ENCODE results near the gene CILP.
A peak's percentile ranks its signal among the peaks of the same experiment; 100 is the strongest.

CILP gene

GRCh38 chr15:65210770-65211481, at the start of gene CILP:
TSS of gene CILP (minus strand) at chr15:65211473. CDS start at chr15:65209755, 1,718 bp downstream.
- Mint-ChIP-seq H3K4me3 (no peak within 1 kb of the TSS), H3K9me3 (ENCODE audit: low read depth) (no peaks in the 10 kb centered on the region), H3K36me3 (no peaks in the 10 kb centered on the region), H3K27me3 (no peaks in the 10 kb centered on the region), H3K4me1 (ENCODE audit: low read depth) (no peaks in the 10 kb centered on the region), H3K27ac (no peak within 1 kb of the TSS)

- no peaks in the 10 kb centered on the region for H3K27me3 Mint-ChIP-seq
- no peaks in the 10 kb centered on the region for H3K4me1 Mint-ChIP-seq (ENCODE audit: low read depth)
- no peak overlapping the region for H3K4me3 Mint-ChIP-seq
- no peaks in the 10 kb centered on the region for H3K9me3 Mint-ChIP-seq (ENCODE audit: low read depth)
- no peak overlapping the region for H3K27ac Mint-ChIP-seq
- H3K36me3 Mint-ChIP-seq = peaks cover 16% of the 10 kb centered on the region
These were observed 49.7 kb upstream of the CILP start for GRCh38 chr15:65260968-65261367.

- Mint-ChIP-seq H3K27me3 (no peaks in the 10 kb centered on the region), H3K4me3 (no peak overlapping the region), H3K27ac (no peak overlapping the region), H3K9me3 (ENCODE audit: low read depth) (no peaks in the 10 kb centered on the region), H3K4me1 (ENCODE audit: low read depth) (no peaks in the 10 kb centered on the region), H3K36me3 (peaks cover 17% of the 10 kb centered on the region)
These were observed 48.1 kb upstream of the CILP start for GRCh38 chr15:65259367-65259797.

GRCh38 chr15:65258375-65259262, 47.3 kb upstream of the CILP start:
- Mint-ChIP-seq H3K4me3 (no peak overlapping the region), H3K27ac (no peak overlapping the region), H3K9me3 (ENCODE audit: low read depth) (no peaks in the 10 kb centered on the region), H3K4me1 (ENCODE audit: low read depth) (no peaks in the 10 kb centered on the region), H3K36me3 (peaks cover 17% of the 10 kb centered on the region), H3K27me3 (no peaks in the 10 kb centered on the region)

GRCh38 chr15:65255486-65256140, 44.3 kb upstream of the CILP start:
- no peak overlapping the region for H3K4me3 Mint-ChIP-seq
- peaks cover 12% of the 10 kb centered on the region for H3K36me3 Mint-ChIP-seq
- peaks cover 5% of the 10 kb centered on the region for H3K4me1 Mint-ChIP-seq (ENCODE audit: low read depth)
- no peak overlapping the region for H3K27ac Mint-ChIP-seq
- no peaks in the 10 kb centered on the region for H3K27me3 Mint-ChIP-seq
- H3K9me3 Mint-ChIP-seq (ENCODE audit: low read depth) = no peaks in the 10 kb centered on the region

GRCh38 chr15:65254758-65255157, 43.5 kb upstream of the CILP start:
- no peak overlapping the region for H3K27ac Mint-ChIP-seq
- H3K4me3 Mint-ChIP-seq = no peak overlapping the region
- peaks cover 11% of the 10 kb centered on the region for H3K36me3 Mint-ChIP-seq
- no peaks in the 10 kb centered on the region for H3K27me3 Mint-ChIP-seq
- no peaks in the 10 kb centered on the region for H3K9me3 Mint-ChIP-seq (ENCODE audit: low read depth)
- H3K4me1 Mint-ChIP-seq (ENCODE audit: low read depth) = peaks cover 12% of the 10 kb centered on the region

GRCh38 chr15:65254356-65254755, 43.1 kb upstream of the CILP start:
- H3K36me3 Mint-ChIP-seq = peaks cover 10% of the 10 kb centered on the region
- no peaks in the 10 kb centered on the region for H3K27me3 Mint-ChIP-seq
- H3K9me3 Mint-ChIP-seq (ENCODE audit: low read depth) = no peaks in the 10 kb centered on the region
- peaks cover 16% of the 10 kb centered on the region for H3K4me1 Mint-ChIP-seq (ENCODE audit: low read depth)
- no peak overlapping the region for H3K4me3 Mint-ChIP-seq
- peak overlapping the region; percentile 5 for H3K27ac Mint-ChIP-seq

GRCh38 chr15:65249641-65250040, 38.4 kb upstream of the CILP start:
- peak overlapping the region; percentile 30 for H3K4me3 Mint-ChIP-seq
- no peaks in the 10 kb centered on the region for H3K9me3 Mint-ChIP-seq (ENCODE audit: low read depth)
- H3K27me3 Mint-ChIP-seq = no peaks in the 10 kb centered on the region
- peaks cover 6% of the 10 kb centered on the region for H3K36me3 Mint-ChIP-seq
- H3K27ac Mint-ChIP-seq = peak overlapping the region; percentile 68
- peaks cover 20% of the 10 kb centered on the region for H3K4me1 Mint-ChIP-seq (ENCODE audit: low read depth)

GRCh38 chr15:65248511-65249255, 37.4 kb upstream of the CILP start:
- Mint-ChIP-seq H3K9me3 (ENCODE audit: low read depth) (no peaks in the 10 kb centered on the region), H3K27ac (peak overlapping the region; percentile 16), H3K4me3 (no peak overlapping the region), H3K27me3 (no peaks in the 10 kb centered on the region), H3K36me3 (peaks cover 6% of the 10 kb centered on the region), H3K4me1 (ENCODE audit: low read depth) (peaks cover 20% of the 10 kb centered on the region)

GRCh38 chr15:65246939-65247338, 35.7 kb upstream of the CILP start:
- H3K27ac Mint-ChIP-seq = no peak overlapping the region
- H3K9me3 Mint-ChIP-seq (ENCODE audit: low read depth) = no peaks in the 10 kb centered on the region
- H3K4me3 Mint-ChIP-seq = no peak overlapping the region
- no peaks in the 10 kb centered on the region for H3K27me3 Mint-ChIP-seq
- H3K36me3 Mint-ChIP-seq = peaks cover 6% of the 10 kb centered on the region
- H3K4me1 Mint-ChIP-seq (ENCODE audit: low read depth) = peaks cover 20% of the 10 kb centered on the region

- peaks cover 6% of the 10 kb centered on the region for H3K36me3 Mint-ChIP-seq
- no peaks in the 10 kb centered on the region for H3K27me3 Mint-ChIP-seq
- peaks cover 17% of the 10 kb centered on the region for H3K4me1 Mint-ChIP-seq (ENCODE audit: low read depth)
- no peaks in the 10 kb centered on the region for H3K9me3 Mint-ChIP-seq (ENCODE audit: low read depth)
- H3K4me3 Mint-ChIP-seq = no peak overlapping the region
- H3K27ac Mint-ChIP-seq = no peak overlapping the region
These were observed 34.9 kb upstream of the CILP start for GRCh38 chr15:65246026-65246714.

- no peak overlapping the region for H3K27ac Mint-ChIP-seq
- no peaks in the 10 kb centered on the region for H3K27me3 Mint-ChIP-seq
- no peaks in the 10 kb centered on the region for H3K9me3 Mint-ChIP-seq (ENCODE audit: low read depth)
- no peak overlapping the region for H3K4me3 Mint-ChIP-seq
- peaks cover 6% of the 10 kb centered on the region for H3K36me3 Mint-ChIP-seq
- H3K4me1 Mint-ChIP-seq (ENCODE audit: low read depth) = peaks cover 12% of the 10 kb centered on the region
These were observed 34.0 kb upstream of the CILP start for GRCh38 chr15:65245096-65245856.

GRCh38 chr15:65244638-65245037, 33.4 kb upstream of the CILP start:
- Mint-ChIP-seq H3K36me3 (peaks cover 6% of the 10 kb centered on the region), H3K27me3 (no peaks in the 10 kb centered on the region), H3K4me1 (ENCODE audit: low read depth) (peaks cover 7% of the 10 kb centered on the region), H3K27ac (no peak overlapping the region), H3K4me3 (no peak overlapping the region), H3K9me3 (ENCODE audit: low read depth) (no peaks in the 10 kb centered on the region)
